B cell (primary cell): Measurements from ENCODE around the gene ITPK1. TPM values are rescaled to one million over a fixed set of nuclear protein-coding genes. Genes with fewer than 3 reads are reported as not detected.

Source experiments
- ATAC-seq: fragments of 200-7000 bp; cut with Tn5 transposase; one replicate; pipeline ENCODE4 v1.10.0; 2021; ENCODE audit warnings: low read depth, mild to moderate bottlenecking, moderate number of reproducible peaks, moderate library complexity
- CTCF ChIA-PET: fragments of 350-600 bp; sonication (Branson Sonifier 250); formaldehyde crosslinking; loops from one replicate; lab custom pipeline; 2021; ENCODE audit warnings: antibody characterized with exemption, inconsistent platforms; lab: Charles Lee
- POLR2A ChIA-PET: fragments of 350-600 bp; sonication (Branson Sonifier 250); formaldehyde crosslinking; loops from one replicate; lab custom pipeline; 2021; ENCODE audit warnings: antibody characterized with exemption; lab: Charles Lee
- DNase-seq: peaks from one replicate; pipeline ENCODE4 v3.0.0; 2013
- H2AFZ ChIP-seq: 2 replicates; pipeline ENCODE4 v1.6.1; 2012; ENCODE audit warnings: mild to moderate bottlenecking, low read depth, low read length; ENCODE audit not compliant: insufficient read depth, poor library complexity, severe bottlenecking
- H3K27ac ChIP-seq, 2 donors: 1 replicate in 1 of 2; 2 replicates in 1 of 2; pipeline ENCODE4 v1.5.1; 2012 to 2013; ENCODE audit warnings: low read length in 2 of 2, mild to moderate bottlenecking in 2 of 2, moderate library complexity in 1 of 2
- H3K27me3 ChIP-seq, 4 experiments: fragments of 200-600 bp in 1 of 4; sonication (generic) in 1 of 4; replicated peaks in 1 of 4; 1 replicate in 2 of 4; 2 replicates in 2 of 4; pipeline versions ENCODE4 v1.6.1 to v1.7.0; 2013 to 2016; ENCODE audit warnings: low read length in 3 of 4, mild to moderate bottlenecking in 2 of 4, mixed read lengths in 1 of 4, moderate library complexity in 1 of 4; ENCODE audit not compliant: insufficient read depth in 4 of 4, control insufficient read depth in 3 of 4; ENCODE audit errors: control extremely low read depth in 1 of 4
- H3K36me3 ChIP-seq, 2 experiments: replicated peaks in 1 of 2; 1 replicate in 1 of 2; 2 replicates in 1 of 2; pipeline versions ENCODE4 v1.6.1 to v1.7.1; 2013; ENCODE audit warnings: low read length in 1 of 2; ENCODE audit not compliant: insufficient read depth in 2 of 2, control insufficient read depth in 1 of 2; ENCODE audit errors: control extremely low read depth in 1 of 2, extremely low read depth in 1 of 2
- H3K4me1 ChIP-seq, 2 donors: fragments of 200-600 bp in 1 of 2; sonication (generic) in 1 of 2; 1 replicate in 1 of 2; 2 replicates in 1 of 2; pipeline versions ENCODE4 v1.5.1 to v1.6.1; 2013 to 2017; ENCODE audit warnings: low read length in 2 of 2; ENCODE audit not compliant: control insufficient read depth in 2 of 2, insufficient read depth in 2 of 2
- H3K4me2 ChIP-seq: replicated peaks from 2 replicates; pipeline ENCODE3; 2012; ENCODE audit warnings: mild to moderate bottlenecking, low read depth, low read length; ENCODE audit not compliant: poor library complexity, severe bottlenecking
- H3K4me3 ChIP-seq, 5 experiments: fragments of 200-600 bp in 1 of 5; sonication (generic) in 1 of 5; 1 replicate in 3 of 5; 2 replicates in 2 of 5; pipeline versions ENCODE4 v1.5.1 to v1.7.0; 2011 to 2016; ENCODE audit warnings: low read length in 4 of 5, mild to moderate bottlenecking in 4 of 5, low read depth in 2 of 5, control low read depth in 1 of 5, moderate library complexity in 1 of 5; ENCODE audit not compliant: insufficient read depth in 1 of 5; ENCODE audit errors: control extremely low read depth in 1 of 5, extremely low read depth in 1 of 5
- H3K79me2 ChIP-seq: fragments of 200-600 bp; sonication (generic); one replicate; pipeline ENCODE4 v1.6.0; 2016; ENCODE audit warnings: low read length; ENCODE audit not compliant: control insufficient read depth, insufficient read depth
- H3K9ac ChIP-seq: fragments of 200-600 bp; sonication (generic); 2 replicates; pipeline ENCODE4 v1.6.1; 2017; ENCODE audit warnings: mild to moderate bottlenecking, low read length, moderate library complexity
- H3K9me3 ChIP-seq, 3 donors: one replicate each; pipeline versions ENCODE4 v1.6.1 to v1.7.1; 2013; ENCODE audit warnings: low read length in 2 of 3; ENCODE audit not compliant: control insufficient read depth in 2 of 3, insufficient read depth in 1 of 3; ENCODE audit errors: control extremely low read depth in 1 of 3
- H4K20me1 ChIP-seq: 2 replicates; pipeline ENCODE4 v1.6.0; 2012; ENCODE audit warnings: mild to moderate bottlenecking, low read length; ENCODE audit not compliant: insufficient read depth, control insufficient read depth, poor library complexity, severe bottlenecking
- H3K27ac Mint-ChIP-seq: one replicate; pipeline ENCODE4 v1.8.0; 2021; ENCODE audit warnings: mixed read lengths
- H3K27me3 Mint-ChIP-seq: one replicate; pipeline ENCODE4 v1.8.0; 2021; ENCODE audit warnings: mixed read lengths
- H3K4me1 Mint-ChIP-seq: one replicate; pipeline ENCODE4 v1.8.0; 2021; ENCODE audit warnings: mixed read lengths
- H3K4me3 Mint-ChIP-seq: one replicate; pipeline ENCODE4 v1.8.0; 2021; ENCODE audit warnings: mixed read lengths
- H3K9me3 Mint-ChIP-seq: one replicate; pipeline ENCODE4 v1.8.0; 2022; ENCODE audit warnings: mixed read lengths; ENCODE audit not compliant: insufficient read depth
- CTCF ChIP-seq: fragments of 200-600 bp; IDR thresholded peaks from one replicate; pipeline ENCODE4 v1.8.0; 2022; ENCODE audit warnings: antibody characterized with exemption, mild to moderate bottlenecking
- EZH2 ChIP-seq: IDR thresholded peaks from 2 replicates; pipeline ENCODE4 v1.6.1; 2012; ENCODE audit warnings: borderline replicate concordance, low read depth, mild to moderate bottlenecking, moderate library complexity, low read length; ENCODE audit not compliant: insufficient read depth, poor library complexity, severe bottlenecking
- WGBS: methylation state at CpG from one replicate; pipeline ENCODE4 v1.1.5; 2013; ENCODE audit warnings: missing lambda C conversion rate; ENCODE audit not compliant: insufficient coverage; 5-methylcytosine and 5-hydroxymethylcytosine counted together
- intact Hi-C: fragments of 100-400 bp; cut with micrococcal nuclease; formaldehyde crosslinking; loops from one replicate; pipeline ENCODE4 v1.10.0; 2022
- polyA plus RNA-seq: library from polyadenylated mRNA; depleted of rRNA; stranded (reverse); fragments of >200 nt; gene quantifications from 2 replicates; pipeline ENCODE4 v1.2.3, GENCODE V29; 2012
- total RNA-seq, 2 donors: library from RNA; stranded (reverse); fragments of 120-200 nt in 1 of 2; gene quantifications; 1 replicate in 1 of 2; 2 replicates in 1 of 2; pipeline versions ENCODE4 v1.2.3 to v1.2.4, GENCODE V29; 2013 to 2022

ITPK1 gene
- total and polyA plus RNA-seq, 2 donors (not counting 1 experiment from before 2014, with no cell fraction given), result 46.0 to 46.9 TPM

GRCh38 chr14:93049867-93050331, 65.8 kb downstream of the ITPK1 start:
- Histone ChIP-seq H3K27me3 (no peaks in the 10 kb centered on the region), H3K9ac (no peak overlapping the region), H3K36me3 (peaks cover 0 to 3% of the 10 kb centered on the region in 2 experiments), H4K20me1 (no peaks in the 10 kb centered on the region), H3K27ac (no peak overlapping the region), H3K4me3 (no peak overlapping the region), H3K4me1 (peaks cover 12 to 26% of the 10 kb centered on the region in 2 donors), H3K9me3 (no peaks in the 10 kb centered on the region), H3K4me2 (no peak overlapping the region), H2AFZ (no peak overlapping the region), H3K79me2 (peaks cover 30% of the 10 kb centered on the region)
- whole genome bisulfite sequencing, result 94% methylated on average over 11 of the region's 12 CpGs
- DNase-seq, result no peak
- CTCF ChIA-PET, result no interaction called here
- Mint-ChIP-seq H3K4me1 (peaks cover 25% of the 10 kb centered on the region), H3K4me3 (no peak overlapping the region), H3K27ac (no peak overlapping the region), H3K9me3 (no peaks in the 10 kb centered on the region), H3K27me3 (no peaks in the 10 kb centered on the region)
- no peak for ATAC-seq
- POLR2A ChIA-PET, result no interaction called here
- intact Hi-C loops, result no loop called here
- TF ChIP-seq EZH2 (no peak), CTCF (no peak)

GRCh38 chr14:93049315-93049714, 66.4 kb downstream of the ITPK1 start:
- Histone ChIP-seq H2AFZ (no peak overlapping the region), H3K27me3 (no peaks in the 10 kb centered on the region), H3K27ac (no peak overlapping the region), H3K4me1 (peaks cover 17 to 29% of the 10 kb centered on the region in 2 donors), H3K4me3 (no peak overlapping the region), H3K9me3 (no peaks in the 10 kb centered on the region), H3K36me3 (peaks cover 0 to 3% of the 10 kb centered on the region in 2 experiments), H3K79me2 (peaks cover 30% of the 10 kb centered on the region), H4K20me1 (no peaks in the 10 kb centered on the region), H3K9ac (no peak overlapping the region), H3K4me2 (no peak overlapping the region)
- Mint-ChIP-seq H3K4me3 (no peak overlapping the region), H3K27ac (peak overlapping the region; percentile 42), H3K4me1 (peaks cover 26% of the 10 kb centered on the region), H3K27me3 (no peaks in the 10 kb centered on the region), H3K9me3 (no peaks in the 10 kb centered on the region)
- ATAC-seq (no peak), DNase-seq (no peak)
- CTCF ChIA-PET, result no interaction called here
- TF ChIP-seq EZH2, result no peak
- no peak for TF ChIP-seq CTCF
- intact Hi-C loops, result no loop called here
- 91% methylated on average over 3 of the region's 4 CpGs for WGBS
- POLR2A ChIA-PET, result no interaction called here
